Measurements from ENCODE around the gene MICAL1. TPM values are rescaled to one million over a fixed set of nuclear protein-coding genes. Genes with fewer than 3 reads are reported as not detected.

Gene MICAL1
- total RNA-seq, 1 experiment from 2014 or later, result 10.8 TPM

- BruUV-seq (replicated peaks), result no TSS peak
- H3K4me2 ChIP-seq, result no peak overlapping the region
- H4K20me1 ChIP-seq (ENCODE audit: insufficient read depth), result peaks cover 10% of the 10 kb centered on the region; the same call in 1 of the 2 replicates
- H3K36me3 ChIP-seq (ENCODE audit: low read depth), result peaks cover 44% of the 10 kb centered on the region
- no peak overlapping the region for H3K27ac ChIP-seq
- H3F3A ChIP-seq (ENCODE audit: insufficient read depth, low read depth), result no peaks in the 10 kb centered on the region
- intact Hi-C loops (cut with micrococcal nuclease; ENCODE audit: unreplicated experiment), result no loop called here
- H2AFZ ChIP-seq, result no peak overlapping the region
- H3K9me3 ChIP-seq (ENCODE audit: insufficient read depth, low read depth), result no peaks in the 10 kb centered on the region
- ChIA-PET CTCF (no interaction called here), POLR2A (ENCODE audit: unreplicated experiment) (interaction anchor here (0.6 kb wide), 1 partner anchor 34 kb away, joined by 4 read pairs; no protein-coding TSS in a partner anchor)
- H3K27me3 ChIP-seq (ENCODE audit: insufficient read depth, low read depth), result no peaks in the 10 kb centered on the region
- H3K79me2 ChIP-seq (ENCODE audit: low read depth), result peaks cover 24% of the 10 kb centered on the region; the same call in 1 of the 2 replicates
- TF ChIP-seq CTCF (conservative IDR thresholded peaks at IDR 0.05), result no peak
- TF ChIP-seq EZH2 (IDR thresholded peaks at IDR 0.05; ENCODE audit: low read depth), result no peak
- no peaks in the 10 kb centered on the region for H3K9me2 ChIP-seq (ENCODE audit: insufficient read depth)
- no peak for DNase-seq
- H3K4me3 ChIP-seq, result no peak overlapping the region
- no peaks in the 10 kb centered on the region; the same call in 1 of the 2 replicates for H3K4me1 ChIP-seq (replicated peaks; ENCODE audit: insufficient read depth)
Observed at GRCh38 chr6:109473120-109473519, 17.5 kb upstream of the MICAL1 start.

GRCh38 chr6:109472132-109472995, 16.8 kb upstream of the MICAL1 start:
- no peak overlapping the region for H3K4me3 ChIP-seq
- no peak for DNase-seq
- no peak overlapping the region for H3K4me2 ChIP-seq
- H3K36me3 ChIP-seq (ENCODE audit: low read depth), result peaks cover 48% of the 10 kb centered on the region
- H3K4me1 ChIP-seq (replicated peaks; ENCODE audit: insufficient read depth), result no peaks in the 10 kb centered on the region
- H3K79me2 ChIP-seq (ENCODE audit: low read depth), result peaks cover 16% of the 10 kb centered on the region; the same call in 1 of the 2 replicates
- ChIA-PET POLR2A (ENCODE audit: unreplicated experiment) (interaction anchor here (0.6 kb wide), 1 partner anchor 33 kb away, joined by 4 read pairs; no protein-coding TSS in a partner anchor), CTCF (no interaction called here)
- H3K27ac ChIP-seq, result no peak overlapping the region
- no peaks in the 10 kb centered on the region for H3F3A ChIP-seq (ENCODE audit: insufficient read depth, low read depth)
- no peak overlapping the region for H2AFZ ChIP-seq
- no peaks in the 10 kb centered on the region for H3K9me3 ChIP-seq (ENCODE audit: insufficient read depth, low read depth)
- no TSS peak for BruUV-seq (replicated peaks)
- H4K20me1 ChIP-seq (ENCODE audit: insufficient read depth), result peaks cover 7% of the 10 kb centered on the region; the same call in 1 of the 2 replicates
- no peaks in the 10 kb centered on the region for H3K9me2 ChIP-seq (ENCODE audit: insufficient read depth)
- intact Hi-C loops (cut with micrococcal nuclease; ENCODE audit: unreplicated experiment), result no loop called here
- no peaks in the 10 kb centered on the region for H3K27me3 ChIP-seq (ENCODE audit: insufficient read depth, low read depth)
- TF ChIP-seq CTCF (conservative IDR thresholded peaks at IDR 0.05) (no peak), EZH2 (IDR thresholded peaks at IDR 0.05; ENCODE audit: low read depth) (no peak)

- Histone ChIP-seq H4K20me1 (ENCODE audit: insufficient read depth) (peaks cover 5% of the 10 kb centered on the region; the same call in 1 of the 2 replicates), H3K4me2 (no peak overlapping the region), H3K27me3 (ENCODE audit: insufficient read depth, low read depth) (no peaks in the 10 kb centered on the region), H3K4me1 (replicated peaks; ENCODE audit: insufficient read depth) (no peaks in the 10 kb centered on the region), H3K4me3 (no peak overlapping the region), H2AFZ (no peak overlapping the region), H3F3A (ENCODE audit: insufficient read depth, low read depth) (no peaks in the 10 kb centered on the region), H3K9me3 (ENCODE audit: insufficient read depth, low read depth) (no peaks in the 10 kb centered on the region), H3K79me2 (ENCODE audit: low read depth) (peaks cover 5% of the 10 kb centered on the region; the same call in 1 of the 2 replicates), H3K27ac (no peak overlapping the region), H3K36me3 (ENCODE audit: low read depth) (peaks cover 54% of the 10 kb centered on the region), H3K9me2 (ENCODE audit: insufficient read depth) (no peaks in the 10 kb centered on the region)
- no TSS peak for BruUV-seq (replicated peaks)
- intact Hi-C loops (cut with micrococcal nuclease; ENCODE audit: unreplicated experiment), result no loop called here
- POLR2A ChIA-PET (ENCODE audit: unreplicated experiment), result no interaction called here
- DNase-seq, result no peak
- CTCF ChIA-PET, result no interaction called here
- TF ChIP-seq EZH2 (IDR thresholded peaks at IDR 0.05; ENCODE audit: low read depth) (no peak), CTCF (conservative IDR thresholded peaks at IDR 0.05) (no peak)
Observed at GRCh38 chr6:109471105-109471810, 15.7 kb upstream of the MICAL1 start.

Data from PC-9 (cell line).